Smooth muscle cell of the brain vasculature (primary cell): ENCODE measurements around the gene CD151.

Source experiments
- DNase-seq: peaks from one replicate; pipeline ENCODE4 v3.0.0-alpha.2; 2012; ENCODE audit warnings: low read depth, low spot score

Gene CD151

GRCh38 chr11:858053-858761, 25.5 kb downstream of the CD151 start:
- no peak for DNase-seq

GRCh38 chr11:858762-859339, 26.1 kb downstream of the CD151 start:
- no peak for DNase-seq

DNA sequence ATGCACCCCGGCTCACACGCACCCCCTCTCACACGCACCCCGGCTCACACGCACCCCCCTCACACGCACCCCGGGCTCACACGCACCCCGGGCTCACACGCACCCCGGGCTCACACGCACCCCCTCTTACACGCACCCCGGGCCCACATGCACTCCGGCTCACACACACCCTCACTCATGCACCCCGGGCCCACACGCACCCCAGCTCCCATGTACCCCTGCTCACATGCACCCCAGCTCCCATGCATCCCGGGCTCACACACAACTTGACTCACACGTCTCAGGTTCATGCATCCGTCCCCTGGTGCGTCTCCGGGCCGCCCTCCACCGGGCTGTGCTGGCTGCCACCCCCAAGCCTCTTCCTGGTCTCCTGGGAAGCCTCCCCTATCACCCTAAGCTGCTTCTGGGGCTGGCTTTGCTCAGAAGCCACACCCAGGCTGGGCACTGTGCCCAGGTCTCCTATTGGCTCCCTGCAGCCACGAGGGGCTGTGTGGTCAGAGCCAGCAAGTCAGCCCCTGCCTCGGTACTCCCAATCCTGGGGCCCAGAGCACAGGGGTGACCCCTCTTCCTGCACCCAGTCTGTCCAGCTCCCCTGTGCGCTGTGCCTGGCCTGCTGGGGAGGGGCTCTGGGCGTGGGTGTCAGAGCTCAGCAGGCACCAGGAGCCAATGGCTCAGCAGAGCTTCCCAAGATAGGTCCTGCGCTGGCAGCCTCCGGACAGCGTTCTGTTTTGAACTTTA, 26.8 kb downstream of the CD151 start:
- no peak for DNase-seq

GRCh38 chr11:860234-861104, 27.7 kb downstream of the CD151 start:
- no peak for DNase-seq

DNA sequence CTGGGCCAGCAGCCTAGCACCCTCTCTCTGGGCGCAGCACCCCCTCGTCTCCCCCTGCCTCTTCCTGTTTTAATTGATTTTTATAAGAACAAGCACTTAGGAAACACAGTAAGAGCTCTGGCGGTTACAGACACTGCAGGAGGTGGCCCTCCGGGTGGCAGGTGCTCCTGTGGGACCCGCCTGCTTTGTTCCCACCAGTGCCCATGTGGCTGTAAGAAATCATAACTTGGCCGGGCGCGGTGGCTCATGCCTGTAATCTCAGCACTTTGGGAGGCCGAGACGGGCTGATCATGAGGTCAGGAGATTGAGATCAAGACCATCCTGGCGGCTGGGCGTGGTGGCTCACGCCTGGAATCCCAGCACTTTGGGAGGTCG, 28.3 kb downstream of the CD151 start:
- no peak for DNase-seq

- DNase-seq, result no peak
Measured at GRCh38 chr11:862081-862661, 29.4 kb downstream of the CD151 start.

- no peak for DNase-seq
Measured at GRCh38 chr11:862696-863022, 29.9 kb downstream of the CD151 start.

- DNase-seq, result no peak
Measured at GRCh38 chr11:863023-863909, 30.5 kb downstream of the CD151 start.

- DNase-seq, result no peak
Measured at GRCh38 chr11:863910-864827, 31.4 kb downstream of the CD151 start.

GRCh38 chr11:864898-865297, 32.1 kb downstream of the CD151 start:
- DNase-seq, result no peak

DNA sequence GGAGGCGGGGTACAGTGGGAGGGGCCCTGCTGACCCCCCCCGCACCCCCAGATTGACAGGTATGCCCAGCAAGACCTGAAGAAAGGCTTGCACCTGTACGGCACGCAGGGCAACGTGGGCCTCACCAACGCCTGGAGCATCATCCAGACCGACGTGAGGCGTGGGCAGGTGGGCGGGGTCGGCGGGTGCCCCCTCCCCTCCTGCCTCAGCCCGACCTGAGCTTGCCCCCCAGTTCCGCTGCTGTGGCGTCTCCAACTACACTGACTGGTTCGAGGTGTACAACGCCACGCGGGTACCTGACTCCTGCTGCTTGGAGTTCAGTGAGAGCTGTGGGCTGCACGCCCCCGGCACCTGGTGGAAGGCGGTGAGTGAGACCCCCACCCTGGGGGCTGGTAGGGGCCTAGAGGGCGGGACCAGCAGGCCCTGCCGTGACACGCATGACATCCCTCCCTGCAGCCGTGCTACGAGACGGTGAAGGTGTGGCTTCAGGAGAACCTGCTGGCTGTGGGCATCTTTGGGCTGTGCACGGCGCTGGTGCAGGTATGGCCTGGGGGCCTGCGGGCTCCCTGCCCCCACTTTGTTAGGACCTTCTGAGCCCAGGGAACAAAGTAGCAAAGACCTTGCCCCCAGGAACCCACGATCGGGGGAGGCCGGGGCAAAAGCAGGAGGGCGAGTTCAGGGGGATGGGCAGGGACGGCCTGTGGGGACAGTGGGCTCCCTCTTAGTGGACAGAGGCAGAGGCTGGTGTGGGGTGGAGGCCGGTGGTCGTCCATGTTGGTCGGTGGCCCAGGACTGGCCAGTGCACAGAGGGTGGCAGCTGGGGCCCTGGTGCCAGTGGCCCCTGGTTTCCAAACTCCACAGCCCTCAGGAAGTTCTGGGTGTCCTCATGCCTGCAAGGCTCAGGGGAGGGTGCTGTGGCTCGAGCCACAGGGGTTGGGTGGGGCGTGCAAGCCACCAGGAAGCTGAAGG, 33.0 kb downstream of the CD151 start:
- no peak for DNase-seq

DNA sequence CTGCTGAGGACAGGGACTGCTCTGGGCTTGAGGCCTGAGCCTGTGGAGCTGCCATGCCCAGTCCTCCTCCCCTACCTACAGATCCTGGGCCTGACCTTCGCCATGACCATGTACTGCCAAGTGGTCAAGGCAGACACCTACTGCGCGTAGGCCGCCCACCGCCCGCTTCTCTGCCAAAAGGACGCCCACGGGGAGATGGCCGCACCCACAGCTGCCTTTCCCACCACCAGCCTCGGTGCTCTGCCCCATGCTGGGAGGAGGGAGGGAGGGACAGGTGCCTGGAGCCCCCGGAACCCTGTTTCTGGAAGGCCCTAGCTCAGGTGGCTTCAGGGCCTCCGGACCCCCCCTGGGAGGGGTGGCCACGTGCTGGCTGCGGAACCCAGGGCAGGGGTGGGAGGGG, 33.7 kb downstream of the CD151 start:
- no peak for DNase-seq

- no peak for DNase-seq
Measured at GRCh38 chr11:867856-868358, 35.2 kb downstream of the CD151 start.

GRCh38 chr11:868394-868793, 35.6 kb downstream of the CD151 start:
- no peak for DNase-seq

- no peak for DNase-seq
Measured at GRCh38 chr11:868802-869201, 36.0 kb downstream of the CD151 start.

GRCh38 chr11:869399-870126, 36.8 kb downstream of the CD151 start:
- no peak for DNase-seq

DNA sequence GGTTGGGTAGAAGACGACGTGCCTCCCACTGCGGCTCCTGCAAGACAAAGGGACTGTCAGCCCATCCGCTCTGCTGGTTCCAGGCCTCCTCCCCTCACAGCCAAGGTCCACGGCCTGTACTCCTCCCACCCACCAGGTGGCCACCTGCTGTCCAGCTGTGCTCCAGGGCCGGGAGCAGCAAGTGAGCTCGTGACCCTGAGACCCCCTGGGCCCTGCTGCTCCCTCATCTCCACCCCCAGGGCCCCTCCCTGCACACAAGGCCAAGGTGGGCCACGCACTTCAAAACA, 37.3 kb downstream of the CD151 start:
- no peak for DNase-seq

DNA sequence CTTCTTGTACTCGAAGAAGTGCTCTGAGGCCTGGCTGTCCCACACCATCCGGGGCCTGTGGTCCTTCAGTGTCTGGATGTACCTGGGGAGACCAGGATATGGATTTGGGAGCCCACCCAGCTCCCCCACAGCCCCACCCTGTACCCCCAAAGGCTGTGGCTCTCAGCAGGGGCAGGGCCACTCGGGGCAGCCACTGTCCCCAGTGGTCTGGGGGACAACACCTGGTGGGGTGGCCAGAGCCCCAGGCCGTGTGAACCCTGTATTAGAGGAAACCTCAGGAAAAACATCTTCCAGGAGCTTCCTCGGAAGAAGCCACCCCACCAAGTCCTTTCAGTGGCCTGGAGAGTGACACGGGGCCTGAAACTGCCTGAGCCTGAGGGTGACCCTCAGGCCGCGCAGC, 37.7 kb downstream of the CD151 start:
- DNase-seq, result no peak
